IMR-90 (cell line): ENCODE data around the gene PGF. TPM values are rescaled to one million over a fixed set of nuclear protein-coding genes. Genes with fewer than 3 reads are reported as not detected.

Experiments
- ATAC-seq: fragments of 200-7000 bp; cut with Tn5 transposase; 2 replicates; pipeline ENCODE4 v1.9.1; 2020; ENCODE audit warnings: low read depth, mild to moderate bottlenecking, moderate library complexity
- BruUV-seq: library from RNA; stranded (reverse); fragments of 400-500 nt; replicated peaks from 2 replicates; lab custom pipeline; 2021; lab: Mats Ljungman, UMichigan
- CTCF ChIA-PET: fragments of 300-600 bp; formaldehyde crosslinking; extraction: SDS; loops from one replicate; lab custom pipeline; 2021; ENCODE audit warnings: antibody characterized with exemption; lab: Yijun Ruan, JAX
- POLR2A ChIA-PET: fragments of 300-600 bp; sonication (Branson Sonifier 250); formaldehyde crosslinking; loops from one replicate; lab custom pipeline; 2022; ENCODE audit warnings: antibody characterized with exemption; ENCODE audit not compliant: unreplicated experiment; lab: Charles Lee
- DNase-seq: peaks from one replicate; pipeline ENCODE4 v3.0.0; 2013
- H2AFZ ChIP-seq: replicated peaks from 2 replicates; pipeline ENCODE3; 2013; ENCODE audit warnings: low read length, mild to moderate bottlenecking; ENCODE audit not compliant: poor library complexity
- H2AK5ac ChIP-seq: 2 replicates; pipeline ENCODE4 v1.6.1; 2013; ENCODE audit warnings: low read depth, low read length, inconsistent platforms
- H2AK9ac ChIP-seq: replicated peaks from 2 replicates; pipeline ENCODE3; 2013; ENCODE audit warnings: mild to moderate bottlenecking, low read depth, low read length, moderate library complexity; ENCODE audit not compliant: poor library complexity
- H2BK120ac ChIP-seq: 2 replicates; pipeline ENCODE4 v1.6.1; 2013; ENCODE audit warnings: low read depth, low read length, inconsistent platforms
- H2BK15ac ChIP-seq: 3 replicates; pipeline ENCODE4 v1.6.1; 2013; ENCODE audit warnings: low read depth, low read length, inconsistent platforms
- H2BK20ac ChIP-seq: 2 replicates; pipeline ENCODE4 v1.6.1; 2013; ENCODE audit warnings: low read depth, mild to moderate bottlenecking, inconsistent platforms, low read length, moderate library complexity
- H2BK5ac ChIP-seq: 2 replicates; pipeline ENCODE4 v1.6.1; 2013; ENCODE audit warnings: mild to moderate bottlenecking, low read depth, low read length, inconsistent platforms; ENCODE audit not compliant: poor library complexity, severe bottlenecking
- H3K14ac ChIP-seq: replicated peaks from 2 replicates; pipeline ENCODE4 v1.6.1; 2013; ENCODE audit warnings: low read depth, low read length, inconsistent platforms
- H3K18ac ChIP-seq: 2 replicates; pipeline ENCODE4 v1.6.1; 2013; ENCODE audit warnings: low read depth, low read length, control low read depth
- H3K23ac ChIP-seq: 2 replicates; pipeline ENCODE4 v1.6.1; 2013; ENCODE audit warnings: low read depth, low read length, inconsistent platforms
- H3K27ac ChIP-seq: 2 replicates; pipeline ENCODE4 v1.5.1; 2013; ENCODE audit warnings: mild to moderate bottlenecking, control low read depth, low read length; ENCODE audit not compliant: insufficient read depth
- H3K27me3 ChIP-seq: 2 replicates; pipeline ENCODE4 v1.6.1; 2013; ENCODE audit warnings: low read length; ENCODE audit not compliant: control insufficient read depth, insufficient read depth
- H3K36me3 ChIP-seq: 2 replicates; pipeline ENCODE4 v1.6.1; 2013; ENCODE audit warnings: low read length, mixed read lengths; ENCODE audit not compliant: control insufficient read depth, insufficient read depth
- H3K4ac ChIP-seq: 2 replicates; pipeline ENCODE4 v1.6.1; 2013; ENCODE audit warnings: low read depth, low read length, inconsistent platforms
- H3K4me1 ChIP-seq: 2 replicates; pipeline ENCODE4 v1.6.1; 2013; ENCODE audit warnings: low read length, mixed read lengths; ENCODE audit not compliant: control insufficient read depth, insufficient read depth
- H3K4me2 ChIP-seq: 2 replicates; pipeline ENCODE4 v1.6.1; 2013; ENCODE audit warnings: low read depth, mild to moderate bottlenecking, control low read depth, low read length, moderate library complexity
- H3K4me3 ChIP-seq: 2 replicates; pipeline ENCODE4 v1.5.1; 2013; ENCODE audit warnings: low read depth, mild to moderate bottlenecking, control low read depth, low read length, moderate library complexity; ENCODE audit not compliant: insufficient read depth
- H3K56ac ChIP-seq: 2 replicates; pipeline ENCODE4 v1.6.1; 2013; ENCODE audit warnings: low read length, inconsistent platforms; ENCODE audit not compliant: insufficient read depth; ENCODE audit errors: extremely low read depth
- H3K79me1 ChIP-seq, 2 experiments: 2 replicates each; pipeline ENCODE4 v1.6.1; 2013; ENCODE audit warnings: low read length in 2 of 2, inconsistent platforms in 1 of 2, low read depth in 1 of 2
- H3K9ac ChIP-seq: 2 replicates; pipeline ENCODE4 v1.6.1; 2013; ENCODE audit warnings: low read depth, low read length, control low read depth
- H3K9me1 ChIP-seq: 2 replicates; pipeline ENCODE4 v1.6.1; 2013; ENCODE audit warnings: low read length, inconsistent platforms; ENCODE audit not compliant: insufficient read depth
- H3K9me3 ChIP-seq: 2 replicates; pipeline ENCODE4 v1.6.1; 2013; ENCODE audit warnings: low read length; ENCODE audit not compliant: control insufficient read depth, insufficient read depth
- H4K20me1 ChIP-seq: 2 replicates; pipeline ENCODE4 v1.6.1; 2013; ENCODE audit warnings: low read length, inconsistent platforms; ENCODE audit not compliant: insufficient read depth
- H4K5ac ChIP-seq: 2 replicates; pipeline ENCODE4 v1.6.1; 2013; ENCODE audit warnings: mild to moderate bottlenecking, low read depth, low read length, control low read depth
- H4K8ac ChIP-seq, 2 experiments: 2 replicates each; pipeline ENCODE4 v1.6.1; 2013; ENCODE audit warnings: low read depth in 2 of 2, low read length in 2 of 2, control low read depth in 1 of 2, inconsistent platforms in 1 of 2
- H4K91ac ChIP-seq: 2 replicates; pipeline ENCODE4 v1.6.1; 2013; ENCODE audit warnings: low read depth, low read length, inconsistent platforms; ENCODE audit not compliant: insufficient read depth
- BHLHE40 ChIP-seq: fragments of 150-350 bp; IDR thresholded peaks from 2 replicates; pipeline ENCODE4 v1.6.1; 2016; ENCODE audit warnings: mild to moderate bottlenecking, low read depth, low read length
- CTCF ChIP-seq: conservative IDR thresholded peaks from 2 replicates; pipeline ENCODE4 v1.5.1; 2012; ENCODE audit warnings: mild to moderate bottlenecking, low read depth, low read length, improper control_type of control experiment
- MAZ ChIP-seq: IDR thresholded peaks from 2 replicates; pipeline ENCODE4 v1.6.1; 2012; ENCODE audit warnings: low read depth, mild to moderate bottlenecking, low read length, improper control_type of control experiment, moderate library complexity, borderline replicate concordance
- NFE2L2 ChIP-seq: fragments of 150-350 bp; IDR thresholded peaks from 2 replicates; pipeline ENCODE4 v1.6.1; 2016; ENCODE audit warnings: low read depth, mild to moderate bottlenecking, low read length
- RAD21 ChIP-seq: IDR thresholded peaks from 2 replicates; pipeline ENCODE4 v1.6.1; 2012; ENCODE audit warnings: low read length, improper control_type of control experiment
- WGBS, 2 experiments: methylation state at CpG; one replicate each; pipeline versions ENCODE4 v1.1.5 to v1.1.7; 2013; ENCODE audit warnings: missing lambda C conversion rate in 2 of 2; ENCODE audit not compliant: insufficient read length in 1 of 2; ENCODE audit errors: extremely low coverage in 2 of 2; 5-methylcytosine and 5-hydroxymethylcytosine counted together
- dilution Hi-C: fragments of 300-500 bp; cut with HindIII; formaldehyde crosslinking; loops from one replicate; pipeline ENCODE4 v1.14.3; 2018; ENCODE audit warnings: low sequenced_read_pairs; ENCODE audit not compliant: unreplicated experiment
- in situ Hi-C: fragments of 300-500 bp; cut with MboI; formaldehyde crosslinking; loops from 3 replicates; pipeline ENCODE4 v1.14.3; 2019; ENCODE audit warnings: low sequenced_read_pairs, inconsistent platforms, mixed read lengths
- intact Hi-C: fragments of 100-400 bp; cut with micrococcal nuclease; formaldehyde crosslinking; loops from 2 replicates; pipeline ENCODE4 v1.10.0; 2022
- polyA plus RNA-seq, 3 experiments: library from polyadenylated mRNA; depleted of rRNA; stranded (reverse); fragments of >200 nt; gene quantifications; 2 replicates each; pipeline ENCODE4 v1.2.3, GENCODE V29; 2012; ENCODE audit warnings: low replicate concordance in 1 of 3
- total RNA-seq: library from RNA; depleted of rRNA; stranded (reverse); fragments of >200 nt; gene quantifications from 2 replicates; pipeline ENCODE4 v1.2.3, GENCODE V29; 2012

The PGF gene
- total and polyA plus RNA-seq, 2 of the 4 experiments (the other 2 are of a cell fraction): 0.36 to 0.39 TPM

GRCh38 chr14:74924061-74924460, 31.3 kb downstream of the PGF start:
- no peak overlapping the region for H3K4me2 ChIP-seq
- BruUV-seq: no TSS peak
- intact Hi-C loops: no loop called here
- 0 out of 2 replicates have a peak, but pooled peaks cover 2% of the 10 kb centered on the region for H3K9me1 ChIP-seq
- H2AFZ ChIP-seq: no peak overlapping the region
- no peak overlapping the region for H2BK120ac ChIP-seq
- CTCF ChIA-PET: interaction anchor here (1.4 kb wide), 1 partner anchor 164 kb away, joined by 7 read pairs; no protein-coding TSS in a partner anchor
- H3K56ac ChIP-seq: no peak overlapping the region
- no peak overlapping the region for H2AK5ac ChIP-seq
- WGBS, 2 experiments: 81% methylated on average over 5 of the region's 11 CpGs; no CpG with 5 or more reads in 1 of the 2 experiments
- no peak overlapping the region for H2BK5ac ChIP-seq
- no peaks in the 10 kb centered on the region for H3K79me1 ChIP-seq
- no peak overlapping the region for H3K4ac ChIP-seq
- in situ Hi-C loops: no loop called here
- H3K36me3 ChIP-seq: no peaks in the 10 kb centered on the region
- no peak overlapping the region for H3K27ac ChIP-seq
- no peak overlapping the region for H3K14ac ChIP-seq
- POLR2A ChIA-PET: no interaction called here
- H3K9ac ChIP-seq: no peak overlapping the region
- peaks cover 3% of the 10 kb centered on the region; the same call in 1 of the 2 replicates for H3K4me1 ChIP-seq
- no peak for TF ChIP-seq NFE2L2
- TF ChIP-seq BHLHE40: no peak
- TF ChIP-seq RAD21: no peak
- no peak for TF ChIP-seq MAZ
- TF ChIP-seq CTCF: no peak
- no peak overlapping the region for H2AK9ac ChIP-seq
- dilution Hi-C loops: no loop called here
- H2BK15ac ChIP-seq: no peak overlapping the region
- no peak overlapping the region for H3K18ac ChIP-seq
- no peak overlapping the region for H4K8ac ChIP-seq
- H2BK20ac ChIP-seq: no peak overlapping the region
- no peak for ATAC-seq
- no peaks in the 10 kb centered on the region for H4K20me1 ChIP-seq
- H4K91ac ChIP-seq: no peak overlapping the region
- no peak overlapping the region for H3K4me3 ChIP-seq
- no peak overlapping the region for H4K5ac ChIP-seq
- H3K27me3 ChIP-seq: peaks cover 4% of the 10 kb centered on the region
- no peaks in the 10 kb centered on the region for H3K9me3 ChIP-seq
- DNase-seq: no peak
- H3K23ac ChIP-seq: 0 out of 2 replicates have a peak overlapping the region, but pooled peaks have one; percentile 46
